HG03565 (cell line): Measurements from ENCODE around the gene HOXC10.

Experiments used
- ATAC-seq: cut with Tn5 transposase; IDR thresholded peaks from one replicate; pipeline ENCODE4 v1.9.1; 2021; ENCODE audit warnings: mild to moderate bottlenecking, moderate library complexity; ENCODE audit not compliant: unreplicated experiment

The HOXC10 gene

DNA sequence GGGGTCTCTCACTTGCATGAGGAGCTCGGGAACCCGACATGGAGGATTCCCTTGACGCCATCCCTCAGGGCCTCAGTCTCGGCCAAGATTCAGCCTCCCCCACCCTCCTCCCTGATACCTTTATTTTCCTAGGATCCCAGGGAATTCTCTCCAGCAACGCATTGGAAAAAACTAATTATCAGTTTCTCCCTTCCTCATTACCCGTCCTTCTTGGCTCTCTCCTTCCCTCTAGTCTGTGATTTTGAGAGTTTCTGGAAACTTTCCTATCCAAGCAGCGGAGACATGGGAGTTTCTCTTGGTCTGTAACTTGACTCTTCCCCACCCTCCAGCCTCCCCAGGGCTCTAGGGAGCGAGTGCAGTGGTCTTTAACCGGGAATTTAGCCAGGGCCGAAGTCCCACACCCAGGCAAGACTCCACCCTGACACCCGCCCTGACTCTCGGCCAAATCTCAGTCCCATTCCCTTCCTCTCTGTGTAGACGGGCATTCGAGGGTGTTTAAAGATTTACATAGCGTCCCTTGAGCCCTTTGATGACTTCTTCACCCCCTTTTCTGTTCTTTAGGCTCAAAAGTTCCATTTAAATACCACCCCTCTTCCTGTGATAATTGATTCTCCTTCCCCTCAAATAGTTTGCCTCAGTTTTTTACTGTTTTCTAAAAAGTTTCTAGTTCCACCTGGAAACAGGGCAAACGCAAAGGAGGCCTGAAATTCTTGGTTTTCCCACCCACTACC, 54.6 kb downstream of the HOXC10 start:
- no peak for ATAC-seq
